Ammon's horn (tissue), 1 donor: Measurements from ENCODE around the gene CYP4F3.
"Not testable (repeated sequence)": the region's sequence is repeated elsewhere in the genome, so short reads cannot be mapped to it uniquely, and the experiment has no call there.

Experiments used
- DNase-seq: peaks from one replicate; pipeline ENCODE4 v3.0.0-alpha.2; 2016; ENCODE audit warnings: low spot score

Gene CYP4F3

GRCh38 chr19:15631817-15632216, 8.9 kb upstream of the CYP4F3 start:
- no peak for DNase-seq

GRCh38 chr19:15633082-15633835, 7.4 kb upstream of the CYP4F3 start:
- DNase-seq, result peak; percentile 33

DNA sequence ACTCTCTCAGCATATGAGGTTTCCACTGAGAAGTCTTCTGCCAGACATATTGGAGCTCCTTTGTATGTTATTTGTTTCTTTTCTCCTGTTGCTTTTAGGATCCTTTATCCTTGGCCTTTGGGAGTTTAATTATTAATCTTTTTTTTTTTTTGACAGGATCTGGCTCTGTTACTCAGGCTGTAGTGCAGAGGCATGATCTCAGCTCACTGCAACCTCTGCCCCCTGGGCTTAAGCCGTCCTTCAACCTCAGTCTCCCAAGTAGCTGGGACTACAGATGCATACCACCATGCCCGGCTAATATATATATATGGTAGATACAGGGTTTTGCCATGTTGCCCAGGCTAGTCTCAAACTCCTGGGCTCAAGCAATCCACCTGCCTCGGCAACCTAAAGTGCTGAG, 6.6 kb upstream of the CYP4F3 start:
- no peak for DNase-seq

GRCh38 chr19:15635016-15635805, 5.5 kb upstream of the CYP4F3 start:
- DNase-seq, result no peak

DNA sequence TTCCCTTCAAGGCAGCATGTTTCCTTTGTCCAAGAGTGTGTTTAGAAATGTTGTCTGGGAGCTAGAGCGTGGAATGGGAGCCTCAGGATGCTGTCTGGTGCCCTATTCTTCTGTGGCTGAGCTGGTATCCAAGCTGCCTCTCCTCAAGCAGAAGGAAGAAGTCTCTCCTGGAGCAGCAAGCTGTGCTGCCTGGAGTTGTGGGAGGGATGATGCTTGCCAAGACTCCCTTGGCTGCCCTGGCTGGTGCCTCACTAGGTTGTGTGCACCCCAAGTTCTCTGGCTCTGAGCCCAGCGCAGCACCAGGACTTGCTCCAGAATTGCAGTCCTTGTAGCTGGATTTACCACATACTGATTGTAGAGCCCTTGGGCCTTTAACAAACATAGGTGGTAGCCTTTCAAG, 4.7 kb upstream of the CYP4F3 start:
- DNase-seq, result peak; percentile 57

- no peak for DNase-seq
These were observed 1.1 kb upstream of the CYP4F3 start for GRCh38 chr19:15639596-15639995.

DNA sequence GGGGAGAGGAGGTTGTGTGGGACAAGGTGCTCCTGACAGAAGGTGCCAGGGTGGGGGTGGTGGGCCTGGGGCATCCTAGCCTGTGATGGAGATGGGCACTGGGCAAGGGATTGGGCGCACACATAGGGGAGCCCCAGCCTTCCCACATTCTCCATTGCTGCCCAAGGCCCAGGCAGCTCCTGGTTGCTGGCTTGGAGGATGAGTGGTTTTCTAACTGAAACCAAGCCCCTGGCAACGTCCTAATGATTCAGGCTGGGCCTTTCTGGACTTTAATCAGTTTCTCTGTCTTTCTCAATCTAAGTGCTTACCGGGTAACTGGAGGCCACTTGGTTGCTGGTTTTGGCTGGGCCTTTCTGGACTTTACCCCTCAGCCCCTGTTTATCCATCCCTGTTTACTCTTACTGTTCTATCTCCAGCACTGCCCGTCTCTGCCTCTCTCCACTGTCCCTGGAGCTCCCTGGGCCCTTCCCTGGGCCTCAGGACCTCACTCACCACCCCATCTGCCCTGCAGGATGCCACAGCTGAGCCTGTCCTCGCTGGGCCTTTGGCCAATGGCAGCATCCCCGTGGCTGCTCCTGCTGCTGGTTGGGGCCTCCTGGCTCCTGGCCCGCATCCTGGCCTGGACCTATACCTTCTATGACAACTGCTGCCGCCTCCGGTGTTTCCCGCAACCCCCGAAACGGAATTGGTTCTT, 354 bp downstream of the CYP4F3 start:
- DNase-seq, result no peak

- DNase-seq, result no peak
These were observed 1.3 kb downstream of the CYP4F3 start for GRCh38 chr19:15641901-15642491.

DNA sequence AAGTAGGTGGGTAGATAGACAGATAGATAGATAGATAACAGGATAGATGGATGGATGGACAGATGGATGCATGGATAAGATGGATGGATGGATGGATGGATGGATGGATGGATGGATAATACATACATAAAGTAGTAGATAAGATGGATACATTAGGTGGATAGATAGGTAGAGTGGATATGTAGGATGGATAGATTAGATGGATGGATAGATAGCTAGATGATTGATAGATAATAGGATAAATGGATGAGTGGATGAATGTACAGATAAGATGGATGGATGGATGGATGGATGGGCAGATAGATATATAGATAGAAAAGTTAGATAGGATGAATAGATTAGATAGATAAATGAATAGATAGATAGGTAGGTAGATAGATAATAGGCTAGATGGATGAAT, 2.1 kb downstream of the CYP4F3 start:
- no peak for DNase-seq

- no peak for DNase-seq
These were observed 2.7 kb downstream of the CYP4F3 start for GRCh38 chr19:15643387-15643786.

- no peak for DNase-seq
These were observed 3.5 kb downstream of the CYP4F3 start for GRCh38 chr19:15644066-15644741.

DNA sequence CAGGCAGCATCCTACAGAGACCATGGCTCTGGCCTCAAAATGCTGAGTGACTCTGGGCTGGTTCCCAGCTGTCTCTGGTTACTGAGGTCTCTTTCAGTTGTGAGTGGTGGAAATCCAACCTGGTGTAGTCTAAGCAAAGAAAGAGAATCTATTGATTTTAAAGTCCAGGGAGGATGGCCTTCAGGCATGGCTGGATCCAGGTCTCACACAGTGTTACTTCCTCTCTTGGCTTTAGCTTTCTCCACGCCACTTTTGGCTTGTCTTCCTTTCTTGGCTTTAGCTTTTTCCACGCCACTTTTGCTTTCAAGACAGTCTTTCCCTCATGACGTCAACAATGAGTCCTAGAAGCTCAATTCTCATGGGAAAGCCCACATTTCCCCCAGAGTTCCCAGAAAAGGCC, 4.1 kb downstream of the CYP4F3 start:
- DNase-seq, result no peak

DNA sequence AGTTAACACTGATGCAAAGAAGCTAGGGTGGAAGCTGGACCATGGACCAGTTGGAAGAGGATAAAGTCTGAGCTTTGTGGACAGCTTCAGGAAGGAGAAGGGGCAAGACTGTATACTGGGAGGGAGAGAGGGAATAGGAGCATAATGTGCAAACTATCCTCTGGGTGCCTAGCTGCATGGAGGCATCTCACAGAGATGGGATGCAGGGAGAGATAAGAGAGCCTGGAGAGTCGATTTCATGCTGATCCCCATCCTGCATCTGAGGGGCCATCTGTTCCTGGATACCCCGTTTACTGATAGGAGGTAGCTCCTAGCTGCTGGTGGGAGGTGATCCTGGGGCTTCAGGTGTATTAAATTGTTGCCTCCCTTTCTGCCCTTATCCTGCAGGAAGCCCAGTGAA, 8.8 kb downstream of the CYP4F3 start:
- no peak for DNase-seq

- not testable (repeated sequence) for DNase-seq
These were observed 9.4 kb downstream of the CYP4F3 start for GRCh38 chr19:15650123-15650522.

GRCh38 chr19:15651791-15652190, 11.1 kb downstream of the CYP4F3 start:
- DNase-seq, result no peak

- no peak for DNase-seq
These were observed 12.0 kb downstream of the CYP4F3 start for GRCh38 chr19:15652559-15653278.

DNA sequence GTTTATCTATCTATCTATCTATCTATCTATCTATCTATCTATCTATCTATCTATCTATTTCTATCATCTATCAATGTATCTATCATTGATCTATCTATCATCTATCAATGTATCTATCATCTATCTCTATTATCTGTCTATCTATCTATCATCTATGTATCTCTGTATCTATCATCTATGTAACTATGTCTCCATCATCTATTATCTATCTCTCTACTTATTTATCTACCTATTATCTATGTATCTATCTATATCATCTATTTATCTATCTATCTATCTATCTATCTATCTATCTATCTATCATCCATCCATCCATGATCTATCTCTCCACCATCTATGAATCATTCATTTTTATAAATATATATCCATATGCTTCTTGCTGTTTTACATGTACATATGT, 15.8 kb downstream of the CYP4F3 start:
- no peak for DNase-seq

- no peak for DNase-seq
These were observed 22.6 kb downstream of the CYP4F3 start for GRCh38 chr19:15663247-15663646.

DNA sequence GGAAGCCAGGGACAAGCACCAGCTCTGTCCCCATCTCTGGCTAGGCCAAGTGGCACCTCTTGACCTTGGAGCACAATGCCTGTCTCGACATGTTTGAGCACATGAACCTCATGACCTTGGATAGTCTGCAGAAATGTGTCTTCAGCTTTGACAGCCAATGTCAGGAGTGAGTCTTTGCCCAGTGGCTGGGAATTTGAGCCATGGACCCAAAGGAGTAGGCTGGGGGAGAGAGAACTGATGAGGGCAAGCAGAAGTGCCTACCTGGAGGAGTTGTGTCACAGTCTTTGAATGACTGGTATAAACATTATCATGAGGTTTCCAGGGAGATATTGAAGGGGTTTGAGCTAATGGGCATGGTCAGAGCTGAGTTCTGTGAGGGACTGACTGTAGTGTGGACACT, 25.5 kb downstream of the CYP4F3 start:
- no peak for DNase-seq

GRCh38 chr19:15666883-15667282, 26.2 kb downstream of the CYP4F3 start:
- DNase-seq, result no peak

DNA sequence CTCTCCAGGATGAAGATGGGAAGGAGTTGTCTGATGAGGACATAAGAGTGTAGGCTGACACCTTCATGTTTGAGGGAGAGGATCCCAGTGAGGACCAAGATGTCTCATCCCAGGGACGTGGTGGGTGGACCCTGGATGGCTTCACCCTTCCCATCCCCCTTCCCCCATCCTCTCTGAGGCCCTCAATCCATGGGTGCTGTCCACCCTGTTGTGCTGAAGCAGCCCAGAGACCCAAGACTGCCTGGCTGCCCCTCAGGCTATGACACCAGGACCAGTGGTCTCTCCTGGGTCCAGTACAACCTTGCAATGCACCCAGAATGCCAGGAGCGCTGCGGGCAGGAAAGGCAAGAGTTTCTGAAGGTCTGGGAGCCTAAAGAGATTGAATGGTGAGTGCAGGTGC, 28.7 kb downstream of the CYP4F3 start:
- no peak for DNase-seq
